B cell (primary cell): ENCODE data around the gene IL10RA. TPM values are rescaled to one million over a fixed set of nuclear protein-coding genes. Genes with fewer than 3 reads are reported as not detected.
A peak's percentile ranks its signal among the peaks of the same experiment; 100 is the strongest.

Experiments
- ATAC-seq: fragments of 200-7000 bp; cut with Tn5 transposase; one replicate; pipeline ENCODE4 v1.10.0; 2021; ENCODE audit warnings: low read depth, mild to moderate bottlenecking, moderate number of reproducible peaks, moderate library complexity
- CTCF ChIA-PET: fragments of 350-600 bp; sonication (Branson Sonifier 250); formaldehyde crosslinking; loops from one replicate; lab custom pipeline; 2021; ENCODE audit warnings: antibody characterized with exemption, inconsistent platforms; lab: Charles Lee
- POLR2A ChIA-PET: fragments of 350-600 bp; sonication (Branson Sonifier 250); formaldehyde crosslinking; loops from one replicate; lab custom pipeline; 2021; ENCODE audit warnings: antibody characterized with exemption; lab: Charles Lee
- DNase-seq: peaks from one replicate; pipeline ENCODE4 v3.0.0; 2013
- H2AFZ ChIP-seq: 2 replicates; pipeline ENCODE4 v1.6.1; 2012; ENCODE audit warnings: mild to moderate bottlenecking, low read depth, low read length; ENCODE audit not compliant: insufficient read depth, poor library complexity, severe bottlenecking
- H3K27ac ChIP-seq, 2 donors: 1 replicate in 1 of 2; 2 replicates in 1 of 2; pipeline ENCODE4 v1.5.1; 2012 to 2013; ENCODE audit warnings: low read length in 2 of 2, mild to moderate bottlenecking in 2 of 2, moderate library complexity in 1 of 2
- H3K27me3 ChIP-seq, 4 experiments: fragments of 200-600 bp in 1 of 4; sonication (generic) in 1 of 4; replicated peaks in 1 of 4; 1 replicate in 2 of 4; 2 replicates in 2 of 4; pipeline versions ENCODE4 v1.6.1 to v1.7.0; 2013 to 2016; ENCODE audit warnings: low read length in 3 of 4, mild to moderate bottlenecking in 2 of 4, mixed read lengths in 1 of 4, moderate library complexity in 1 of 4; ENCODE audit not compliant: insufficient read depth in 4 of 4, control insufficient read depth in 3 of 4; ENCODE audit errors: control extremely low read depth in 1 of 4
- H3K36me3 ChIP-seq, 2 experiments: replicated peaks in 1 of 2; 1 replicate in 1 of 2; 2 replicates in 1 of 2; pipeline versions ENCODE4 v1.6.1 to v1.7.1; 2013; ENCODE audit warnings: low read length in 1 of 2; ENCODE audit not compliant: insufficient read depth in 2 of 2, control insufficient read depth in 1 of 2; ENCODE audit errors: control extremely low read depth in 1 of 2, extremely low read depth in 1 of 2
- H3K4me1 ChIP-seq, 2 donors: fragments of 200-600 bp in 1 of 2; sonication (generic) in 1 of 2; 1 replicate in 1 of 2; 2 replicates in 1 of 2; pipeline versions ENCODE4 v1.5.1 to v1.6.1; 2013 to 2017; ENCODE audit warnings: low read length in 2 of 2; ENCODE audit not compliant: control insufficient read depth in 2 of 2, insufficient read depth in 2 of 2
- H3K4me2 ChIP-seq: replicated peaks from 2 replicates; pipeline ENCODE3; 2012; ENCODE audit warnings: mild to moderate bottlenecking, low read depth, low read length; ENCODE audit not compliant: poor library complexity, severe bottlenecking
- H3K4me3 ChIP-seq, 5 experiments: fragments of 200-600 bp in 1 of 5; sonication (generic) in 1 of 5; 1 replicate in 3 of 5; 2 replicates in 2 of 5; pipeline versions ENCODE4 v1.5.1 to v1.7.0; 2011 to 2016; ENCODE audit warnings: low read length in 4 of 5, mild to moderate bottlenecking in 4 of 5, low read depth in 2 of 5, control low read depth in 1 of 5, moderate library complexity in 1 of 5; ENCODE audit not compliant: insufficient read depth in 1 of 5; ENCODE audit errors: control extremely low read depth in 1 of 5, extremely low read depth in 1 of 5
- H3K79me2 ChIP-seq: fragments of 200-600 bp; sonication (generic); one replicate; pipeline ENCODE4 v1.6.0; 2016; ENCODE audit warnings: low read length; ENCODE audit not compliant: control insufficient read depth, insufficient read depth
- H3K9ac ChIP-seq: fragments of 200-600 bp; sonication (generic); 2 replicates; pipeline ENCODE4 v1.6.1; 2017; ENCODE audit warnings: mild to moderate bottlenecking, low read length, moderate library complexity
- H3K9me3 ChIP-seq, 3 donors: one replicate each; pipeline versions ENCODE4 v1.6.1 to v1.7.1; 2013; ENCODE audit warnings: low read length in 2 of 3; ENCODE audit not compliant: control insufficient read depth in 2 of 3, insufficient read depth in 1 of 3; ENCODE audit errors: control extremely low read depth in 1 of 3
- H4K20me1 ChIP-seq: 2 replicates; pipeline ENCODE4 v1.6.0; 2012; ENCODE audit warnings: mild to moderate bottlenecking, low read length; ENCODE audit not compliant: insufficient read depth, control insufficient read depth, poor library complexity, severe bottlenecking
- H3K27ac Mint-ChIP-seq: one replicate; pipeline ENCODE4 v1.8.0; 2021; ENCODE audit warnings: mixed read lengths
- H3K27me3 Mint-ChIP-seq: one replicate; pipeline ENCODE4 v1.8.0; 2021; ENCODE audit warnings: mixed read lengths
- H3K4me1 Mint-ChIP-seq: one replicate; pipeline ENCODE4 v1.8.0; 2021; ENCODE audit warnings: mixed read lengths
- H3K4me3 Mint-ChIP-seq: one replicate; pipeline ENCODE4 v1.8.0; 2021; ENCODE audit warnings: mixed read lengths
- H3K9me3 Mint-ChIP-seq: one replicate; pipeline ENCODE4 v1.8.0; 2022; ENCODE audit warnings: mixed read lengths; ENCODE audit not compliant: insufficient read depth
- EZH2 ChIP-seq: IDR thresholded peaks from 2 replicates; pipeline ENCODE4 v1.6.1; 2012; ENCODE audit warnings: borderline replicate concordance, low read depth, mild to moderate bottlenecking, moderate library complexity, low read length; ENCODE audit not compliant: insufficient read depth, poor library complexity, severe bottlenecking
- whole genome bisulfite sequencing: methylation state at CpG from one replicate; pipeline ENCODE4 v1.1.5; 2013; ENCODE audit warnings: missing lambda C conversion rate; ENCODE audit not compliant: insufficient coverage; 5-methylcytosine and 5-hydroxymethylcytosine counted together
- intact Hi-C: fragments of 100-400 bp; cut with micrococcal nuclease; formaldehyde crosslinking; loops from one replicate; pipeline ENCODE4 v1.10.0; 2022
- polyA plus RNA-seq: library from polyadenylated mRNA; depleted of rRNA; stranded (reverse); fragments of >200 nt; gene quantifications from 2 replicates; pipeline ENCODE4 v1.2.3, GENCODE V29; 2012
- total RNA-seq, 2 donors: library from RNA; stranded (reverse); fragments of 120-200 nt in 1 of 2; gene quantifications; 1 replicate in 1 of 2; 2 replicates in 1 of 2; pipeline versions ENCODE4 v1.2.3 to v1.2.4, GENCODE V29; 2013 to 2022
- TF ChIP-seq, protein P1 (sequence below): fragments of 200-600 bp; IDR thresholded peaks from one replicate; pipeline ENCODE4 v1.8.0; 2022; ENCODE audit warnings: antibody characterized with exemption, mild to moderate bottlenecking

The IL10RA gene
- total and polyA plus RNA-seq, 2 donors (not counting 1 experiment from before 2014, with no cell fraction given), result 73.3 to 417 TPM

DNA sequence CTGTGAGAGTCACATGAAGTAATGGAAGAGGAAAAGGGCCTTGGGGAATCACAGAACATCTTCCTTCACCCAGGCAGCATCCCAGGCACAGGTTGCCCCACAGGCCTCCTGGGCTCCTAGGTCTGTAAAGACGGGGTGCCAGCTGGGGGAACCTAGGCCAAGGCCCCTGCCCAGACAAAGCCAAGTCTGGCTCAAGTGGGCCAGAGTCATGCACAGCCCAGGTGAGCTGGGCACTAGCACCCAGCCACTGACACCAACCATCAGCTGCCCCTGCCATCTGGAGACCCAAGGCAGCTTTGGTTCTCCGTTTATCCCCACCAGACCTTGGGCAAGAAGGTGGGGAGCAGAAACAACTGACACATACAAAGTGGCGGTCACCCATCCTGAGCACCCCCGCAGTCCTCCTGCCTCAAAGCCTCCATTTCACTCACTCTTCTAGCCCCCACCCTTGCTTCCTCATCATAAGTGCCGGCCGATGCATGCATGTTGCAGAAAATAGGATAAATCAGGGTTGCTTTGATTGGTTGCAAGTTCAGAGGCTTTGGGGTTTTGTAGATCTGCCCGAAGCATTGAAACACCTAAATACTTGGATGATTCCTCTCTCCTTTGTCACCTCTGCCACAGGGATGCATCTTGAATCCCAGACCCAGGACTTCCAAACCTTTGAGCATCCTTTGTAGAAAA, 64.2 kb downstream of the IL10RA start:
- Histone ChIP-seq H3K4me3 (no peak overlapping the region), H3K4me2 (no peak overlapping the region), H3K27me3 (no peaks in the 10 kb centered on the region), H3K9ac (no peak overlapping the region), H3K79me2 (no peaks in the 10 kb centered on the region), H4K20me1 (no peaks in the 10 kb centered on the region), H3K9me3 (no peaks in the 10 kb centered on the region), H3K4me1 (peaks cover 32 to 36% of the 10 kb centered on the region in 2 donors), H2AFZ (no peak overlapping the region), H3K27ac (no peak overlapping the region), H3K36me3 (no peaks in the 10 kb centered on the region)
- Mint-ChIP-seq H3K9me3 (no peaks in the 10 kb centered on the region), H3K27ac (peak overlapping the region; percentile 68), H3K4me1 (peaks cover 48% of the 10 kb centered on the region), H3K27me3 (no peaks in the 10 kb centered on the region), H3K4me3 (no peak overlapping the region)
- DNase-seq (no peak), ATAC-seq (no peak)
- CTCF ChIA-PET, result interaction anchor here (1.5 to 13.0 kb wide), 11 partner anchors 8 to 234 kb away, joined by 3 to 495 read pairs (median 72); partner anchors contain the start of genes FXYD2 and IL10RA
- intact Hi-C loops, result no loop called here
- 100% methylated on average over 3 of the region's 7 CpGs for whole genome bisulfite sequencing
- POLR2A ChIA-PET, result interaction anchor here (0.6 to 3.7 kb wide), 5 partner anchors 41 to 111 kb away, joined by 4 to 54 read pairs (median 23); partner anchors contain the start of gene IL10RA
- TF ChIP-seq, protein P1, sequence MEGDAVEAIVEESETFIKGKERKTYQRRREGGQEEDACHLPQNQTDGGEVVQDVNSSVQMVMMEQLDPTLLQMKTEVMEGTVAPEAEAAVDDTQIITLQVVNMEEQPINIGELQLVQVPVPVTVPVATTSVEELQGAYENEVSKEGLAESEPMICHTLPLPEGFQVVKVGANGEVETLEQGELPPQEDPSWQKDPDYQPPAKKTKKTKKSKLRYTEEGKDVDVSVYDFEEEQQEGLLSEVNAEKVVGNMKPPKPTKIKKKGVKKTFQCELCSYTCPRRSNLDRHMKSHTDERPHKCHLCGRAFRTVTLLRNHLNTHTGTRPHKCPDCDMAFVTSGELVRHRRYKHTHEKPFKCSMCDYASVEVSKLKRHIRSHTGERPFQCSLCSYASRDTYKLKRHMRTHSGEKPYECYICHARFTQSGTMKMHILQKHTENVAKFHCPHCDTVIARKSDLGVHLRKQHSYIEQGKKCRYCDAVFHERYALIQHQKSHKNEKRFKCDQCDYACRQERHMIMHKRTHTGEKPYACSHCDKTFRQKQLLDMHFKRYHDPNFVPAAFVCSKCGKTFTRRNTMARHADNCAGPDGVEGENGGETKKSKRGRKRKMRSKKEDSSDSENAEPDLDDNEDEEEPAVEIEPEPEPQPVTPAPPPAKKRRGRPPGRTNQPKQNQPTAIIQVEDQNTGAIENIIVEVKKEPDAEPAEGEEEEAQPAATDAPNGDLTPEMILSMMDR, result no peak
- TF ChIP-seq EZH2, result no peak

Other genes with a start within 250 kb of the IL10RA start
- 1.2 and 1.3 TPM in 2 replicates for gene DSCAML1, start 189.2 kb upstream of the IL10RA start, total RNA-seq
- gene DSCAML1, start 189.2 kb upstream of the IL10RA start, polyA plus RNA-seq, result 2.5 and 6.2 TPM in 2 replicates
- gene FXYD2, start 161.7 kb upstream of the IL10RA start, total RNA-seq, result 13.5 and 19.5 TPM in 2 replicates
- gene FXYD2, start 161.7 kb upstream of the IL10RA start, polyA plus RNA-seq, result 0.43 and 0.61 TPM in 2 replicates
- gene FXYD6, start 109.7 kb upstream of the IL10RA start, total RNA-seq, result not detected in 2 replicates
- gene FXYD6, start 109.7 kb upstream of the IL10RA start, polyA plus RNA-seq, result 0.35 TPM in 1 of 2 replicates, not detected in the other
- gene TMPRSS13, start 57.0 kb upstream of the IL10RA start, total RNA-seq, result 8.0 and 8.7 TPM in 2 replicates
- 2.4 and 2.8 TPM in 2 replicates for gene TMPRSS13, start 57.0 kb upstream of the IL10RA start, polyA plus RNA-seq
- not detected in 2 replicates for gene TMPRSS4, start 90.7 kb downstream of the IL10RA start, total RNA-seq
- not detected in 2 replicates for gene TMPRSS4, start 90.7 kb downstream of the IL10RA start, polyA plus RNA-seq
- gene SMIM35, start 100.6 kb downstream of the IL10RA start, total RNA-seq, result 4.5 and 4.8 TPM in 2 replicates
- gene SMIM35, start 100.6 kb downstream of the IL10RA start, polyA plus RNA-seq, result 1.3 TPM in 2 replicates
- gene SCN4B, start 166.4 kb downstream of the IL10RA start, total RNA-seq, result not detected in 2 replicates
- not detected in 2 replicates for gene SCN4B, start 166.4 kb downstream of the IL10RA start, polyA plus RNA-seq
- not detected in 2 replicates for gene SCN2B, start 190.2 kb downstream of the IL10RA start, total RNA-seq
- not detected in 2 replicates for gene SCN2B, start 190.2 kb downstream of the IL10RA start, polyA plus RNA-seq
- gene JAML, start 238.6 kb downstream of the IL10RA start, total RNA-seq, result 9.6 and 9.7 TPM in 2 replicates
- gene JAML, start 238.6 kb downstream of the IL10RA start, polyA plus RNA-seq, result 1.0 and 2.4 TPM in 2 replicates